Esophagus muscularis mucosa (tissue), 4 donors: Measurements from ENCODE around the gene CSTF3. TPM values are rescaled to one million over a fixed set of nuclear protein-coding genes. Genes with fewer than 3 reads are reported as not detected.
"Not testable (repeated sequence)": the region's sequence is repeated elsewhere in the genome, so short reads cannot be mapped to it uniquely, and the experiment has no call there.

Experiments
- DNase-seq: peaks from one replicate; pipeline ENCODE4 v3.0.0-alpha.2; 2017; ENCODE audit errors: extremely low spot score
- H3K27ac ChIP-seq, 4 donors: fragments of 200-600 bp; sonication (generic); replicated peaks in 1 of 4; 1 replicate in 3 of 4; 2 replicates in 1 of 4; pipeline ENCODE4 v1.5.1; 2016 to 2019; ENCODE audit warnings: mild to moderate bottlenecking in 1 of 4
- H3K27me3 ChIP-seq, 4 donors: fragments of 200-600 bp; sonication (generic); one replicate each; pipeline versions ENCODE4 v1.5.1 to v1.6.0; 2016 to 2019
- H3K36me3 ChIP-seq, 4 donors: fragments of 200-600 bp; sonication (generic); one replicate each; pipeline ENCODE4 v1.5.1; 2016 to 2019
- H3K4me1 ChIP-seq, 4 donors: fragments of 200-600 bp; sonication (generic); one replicate each; pipeline ENCODE4 v1.5.1; 2016 to 2019
- H3K4me3 ChIP-seq, 4 donors: fragments of 200-600 bp; sonication (generic); 1 replicate in 2 of 4; 2 replicates in 2 of 4; pipeline ENCODE4 v1.5.1; 2016 to 2019; ENCODE audit warnings: mild to moderate bottlenecking in 4 of 4, moderate library complexity in 1 of 4
- H3K9me3 ChIP-seq, 4 donors: fragments of 200-600 bp; sonication (generic); 1 replicate in 3 of 4; 2 replicates in 1 of 4; pipeline ENCODE4 v1.5.1; 2016 to 2019
- EP300 ChIP-seq: sonication (generic); formaldehyde crosslinking; IDR thresholded peaks from one replicate; pipeline ENCODE4 v1.6.1; 2017; ENCODE audit warnings: antibody characterized with exemption
- POLR2A ChIP-seq: fragments of 450-650 bp; IDR thresholded peaks from one replicate; pipeline ENCODE4 v1.6.1; 2017; ENCODE audit warnings: antibody characterized with exemption, moderate library complexity, mild to moderate bottlenecking, low read depth
- POLR2AphosphoS5 ChIP-seq, 2 donors: sonication (generic); formaldehyde crosslinking; IDR thresholded peaks; one replicate each; pipeline ENCODE4 v1.6.1; 2017; ENCODE audit warnings: antibody characterized with exemption in 2 of 2
- WGBS: methylation state at CpG from one replicate; pipeline ENCODE4 v1.1.5; 2018; 5-methylcytosine and 5-hydroxymethylcytosine counted together
- intact Hi-C: fragments of 100-400 bp; cut with DNase I; formaldehyde crosslinking; loops from one replicate; pipeline ENCODE4 v1.15.1; 2023
- total RNA-seq, 4 donors: library from RNA; depleted of rRNA; stranded (reverse); fragments of >200 nt; gene quantifications; one replicate each; pipeline versions ENCODE4 v1.1.0 to v1.2.1, GENCODE V29; 2016
- TF ChIP-seq, protein P1 (sequence below), 3 experiments: fragments of 200-600 bp in 2 of 3; fragments of 450-650 bp in 1 of 3; sonication (generic) in 2 of 3; IDR thresholded peaks; one replicate each; pipeline ENCODE4 v1.5.1; 2017 to 2019; ENCODE audit warnings: antibody characterized with exemption in 3 of 3, mild to moderate bottlenecking in 2 of 3, moderate library complexity in 1 of 3

CSTF3 gene
- total RNA-seq, 4 donors from 2014 or later = 7.1 to 12.5 (median 9.5) TPM

DNA sequence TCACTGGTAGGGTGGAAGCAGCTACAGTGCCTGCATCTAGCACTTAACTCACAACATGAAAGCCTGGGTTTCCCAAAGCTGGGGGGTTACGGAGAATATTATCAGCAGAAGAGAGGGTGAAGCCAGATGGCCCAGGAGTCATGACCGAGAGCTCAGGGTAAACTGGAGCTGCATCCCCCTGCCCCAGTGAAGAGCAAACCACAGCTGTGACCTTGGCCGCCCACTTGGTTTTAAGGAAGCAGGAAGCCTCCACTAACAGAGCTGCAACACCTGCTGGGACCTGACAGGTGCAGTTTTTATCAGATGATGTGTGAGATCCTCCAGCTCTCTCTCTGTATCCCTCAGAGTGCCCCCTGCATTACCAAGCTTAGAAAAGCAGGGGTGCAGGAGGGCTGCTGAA is 101.0 kb downstream of the CSTF3 start:
- no peaks in the 10 kb centered on the region for H3K9me3 ChIP-seq
- WGBS = 92% methylated on average over 3 of the region's 3 CpGs
- H3K4me3 ChIP-seq = no peak overlapping the region
- H3K4me1 ChIP-seq = peaks cover 0 to 38% (median 31%) of the 10 kb centered on the region in 4 donors
- intact Hi-C loops = no loop called here
- TF ChIP-seq, protein P1, sequence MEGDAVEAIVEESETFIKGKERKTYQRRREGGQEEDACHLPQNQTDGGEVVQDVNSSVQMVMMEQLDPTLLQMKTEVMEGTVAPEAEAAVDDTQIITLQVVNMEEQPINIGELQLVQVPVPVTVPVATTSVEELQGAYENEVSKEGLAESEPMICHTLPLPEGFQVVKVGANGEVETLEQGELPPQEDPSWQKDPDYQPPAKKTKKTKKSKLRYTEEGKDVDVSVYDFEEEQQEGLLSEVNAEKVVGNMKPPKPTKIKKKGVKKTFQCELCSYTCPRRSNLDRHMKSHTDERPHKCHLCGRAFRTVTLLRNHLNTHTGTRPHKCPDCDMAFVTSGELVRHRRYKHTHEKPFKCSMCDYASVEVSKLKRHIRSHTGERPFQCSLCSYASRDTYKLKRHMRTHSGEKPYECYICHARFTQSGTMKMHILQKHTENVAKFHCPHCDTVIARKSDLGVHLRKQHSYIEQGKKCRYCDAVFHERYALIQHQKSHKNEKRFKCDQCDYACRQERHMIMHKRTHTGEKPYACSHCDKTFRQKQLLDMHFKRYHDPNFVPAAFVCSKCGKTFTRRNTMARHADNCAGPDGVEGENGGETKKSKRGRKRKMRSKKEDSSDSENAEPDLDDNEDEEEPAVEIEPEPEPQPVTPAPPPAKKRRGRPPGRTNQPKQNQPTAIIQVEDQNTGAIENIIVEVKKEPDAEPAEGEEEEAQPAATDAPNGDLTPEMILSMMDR (IDR thresholded peaks at IDR 0.05) = no peak
- no peak for TF ChIP-seq EP300
- H3K27me3 ChIP-seq = no peaks in the 10 kb centered on the region
- no peak overlapping the region for H3K27ac ChIP-seq
- DNase-seq = peak; percentile 50
- H3K36me3 ChIP-seq = peaks cover 33 to 84% (median 71%) of the 10 kb centered on the region in 4 donors

DNA sequence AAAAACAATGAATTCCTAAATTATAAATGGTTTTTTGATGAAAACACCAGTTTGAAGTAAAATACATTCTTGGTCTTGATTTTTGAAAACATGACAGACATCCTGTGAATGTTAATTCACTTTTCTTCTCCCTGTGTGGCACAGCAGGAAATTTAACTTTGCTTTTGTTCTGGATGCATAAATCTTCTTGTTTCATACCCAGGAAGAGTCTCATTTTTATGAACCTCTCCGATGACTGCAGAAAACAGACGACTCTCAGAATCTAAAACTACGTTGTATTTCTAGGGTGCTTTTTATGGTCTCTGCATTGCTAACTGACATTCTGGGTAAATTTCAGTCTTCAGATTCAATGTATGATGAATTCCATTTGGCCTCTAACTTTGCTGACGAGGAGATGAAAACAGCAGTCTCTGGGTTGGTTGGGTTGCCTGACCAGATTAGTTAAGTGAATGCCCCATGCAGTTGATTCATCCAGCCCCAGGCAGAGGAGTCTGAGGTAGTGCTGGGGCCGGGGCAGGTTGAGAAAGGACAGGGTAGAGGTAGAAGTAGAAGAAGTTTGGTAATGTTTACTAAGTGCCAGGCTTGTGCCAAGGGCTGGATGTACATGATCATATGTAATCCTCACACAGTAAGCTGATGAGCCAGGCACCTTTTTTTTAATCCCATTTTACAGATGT is 101.8 kb downstream of the CSTF3 start:
- no peak overlapping the region for H3K27ac ChIP-seq
- DNase-seq = no peak
- peaks cover 0 to 30% (median 23%) of the 10 kb centered on the region in 4 donors for H3K4me1 ChIP-seq
- H3K36me3 ChIP-seq = peaks cover 33 to 86% (median 73%) of the 10 kb centered on the region in 4 donors
- H3K27me3 ChIP-seq = no peaks in the 10 kb centered on the region
- H3K9me3 ChIP-seq = no peaks in the 10 kb centered on the region
- H3K4me3 ChIP-seq = no peak overlapping the region
- no peak for TF ChIP-seq POLR2A
- TF ChIP-seq EP300 = no peak
- TF ChIP-seq POLR2AphosphoS5 (IDR thresholded peaks at IDR 0.05) = no peak
- TF ChIP-seq, protein P1 (IDR thresholded peaks at IDR 0.05) = no peak
- WGBS = 80% methylated on average over 5 of the region's 5 CpGs
- intact Hi-C loops = no loop called here

DNA sequence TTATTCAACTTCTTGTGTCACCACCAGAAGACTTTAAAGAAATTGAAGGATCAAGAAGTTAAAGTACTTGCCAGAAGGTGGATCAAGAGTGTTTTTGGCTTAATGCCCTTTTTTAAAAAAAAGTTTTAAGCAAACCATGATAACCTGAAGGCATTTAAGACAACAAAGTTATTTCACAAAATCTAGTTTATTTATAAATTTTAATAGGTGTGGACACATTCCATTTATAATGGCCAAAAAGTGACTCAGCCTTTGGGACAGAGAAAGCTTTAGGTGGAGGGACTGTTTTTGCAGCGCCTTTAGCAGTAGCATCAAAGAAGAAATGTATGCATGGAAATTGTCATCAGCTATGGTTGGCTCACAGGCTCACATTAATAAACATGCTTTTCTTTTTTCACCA is 104.0 kb downstream of the CSTF3 start:
- H3K36me3 ChIP-seq = peaks cover 28 to 86% (median 62%) of the 10 kb centered on the region in 4 donors
- intact Hi-C loops = no loop called here
- H3K27me3 ChIP-seq = no peaks in the 10 kb centered on the region
- H3K27ac ChIP-seq = no peak overlapping the region
- TF ChIP-seq EP300 (no peak), POLR2AphosphoS5 (IDR thresholded peaks at IDR 0.05) (no peak), POLR2A (no peak)
- TF ChIP-seq, protein P1 (IDR thresholded peaks at IDR 0.05) = no peak
- 100% methylated on average over 1 of the region's 1 CpG for WGBS
- no peak for DNase-seq
- H3K9me3 ChIP-seq = no peaks in the 10 kb centered on the region
- no peak overlapping the region for H3K4me3 ChIP-seq
- peaks cover 0 to 13% (median 10%) of the 10 kb centered on the region in 4 donors for H3K4me1 ChIP-seq

DNA sequence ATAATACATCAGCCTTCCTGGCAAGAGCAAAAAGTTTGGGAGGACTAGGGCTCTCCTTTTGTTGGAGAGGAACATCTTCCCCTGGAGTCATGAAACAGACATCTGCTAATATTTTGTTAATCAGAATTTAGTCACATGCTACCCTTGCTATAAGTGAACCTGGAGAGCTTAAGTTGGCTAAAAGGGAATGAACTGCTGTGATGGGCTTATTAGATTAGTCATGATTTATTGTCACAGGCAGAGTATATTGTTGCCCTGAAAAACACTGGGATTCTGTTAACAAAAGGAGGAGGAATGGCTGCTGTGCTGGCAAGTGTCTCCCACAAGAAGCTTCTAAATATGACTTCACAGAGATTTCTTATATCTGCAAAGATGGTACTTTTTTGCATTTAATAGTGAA is 105.9 kb downstream of the CSTF3 start:
- Histone ChIP-seq H3K4me3 (no peak overlapping the region), H3K36me3 (peaks cover 21 to 67% (median 42%) of the 10 kb centered on the region in 4 donors), H3K27me3 (no peaks in the 10 kb centered on the region), H3K27ac (no peak overlapping the region), H3K9me3 (no peaks in the 10 kb centered on the region), H3K4me1 (no peaks in the 10 kb centered on the region)
- intact Hi-C loops = no loop called here
- DNase-seq = no peak
- no peak for TF ChIP-seq EP300
- no peak for TF ChIP-seq POLR2A
- TF ChIP-seq, protein P1 (IDR thresholded peaks at IDR 0.05) = no peak
- TF ChIP-seq POLR2AphosphoS5 (IDR thresholded peaks at IDR 0.05) = no peak

DNA sequence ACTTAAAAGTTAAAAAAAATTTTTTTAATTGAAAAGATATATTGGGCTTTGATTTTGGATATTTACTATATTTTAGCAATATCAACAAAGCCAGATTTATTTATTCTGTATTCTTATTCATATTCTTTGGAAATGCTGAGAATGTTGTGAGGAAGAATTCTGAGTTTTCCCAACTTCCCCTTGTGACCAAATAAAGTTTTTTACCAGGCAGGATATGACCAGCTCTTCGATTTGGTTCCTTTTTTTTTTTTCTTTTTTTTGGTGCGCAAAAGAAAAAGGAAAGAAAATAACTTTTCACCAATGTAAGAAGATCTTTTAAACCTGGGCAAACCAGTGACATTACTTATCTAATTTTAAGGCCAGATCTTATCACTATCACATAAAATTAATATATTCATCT is 109.0 kb downstream of the CSTF3 start:
- Histone ChIP-seq H3K4me1 (peaks cover 0 to 3% (median 0%) of the 10 kb centered on the region in 4 donors), H3K36me3 (peaks cover under 1 to 47% (median 18%) of the 10 kb centered on the region in 4 donors), H3K27me3 (no peaks in the 10 kb centered on the region), H3K27ac (peak overlapping the region in 1 of 4 donors; percentile 37), H3K9me3 (no peaks in the 10 kb centered on the region), H3K4me3 (no peak overlapping the region)
- no peak for DNase-seq
- 62% methylated on average over 2 of the region's 2 CpGs for WGBS
- TF ChIP-seq POLR2AphosphoS5 (IDR thresholded peaks at IDR 0.05) = no peak
- TF ChIP-seq POLR2A = no peak
- TF ChIP-seq, protein P1 (IDR thresholded peaks at IDR 0.05) = no peak
- no peak for TF ChIP-seq EP300
- intact Hi-C loops = no loop called here

DNA sequence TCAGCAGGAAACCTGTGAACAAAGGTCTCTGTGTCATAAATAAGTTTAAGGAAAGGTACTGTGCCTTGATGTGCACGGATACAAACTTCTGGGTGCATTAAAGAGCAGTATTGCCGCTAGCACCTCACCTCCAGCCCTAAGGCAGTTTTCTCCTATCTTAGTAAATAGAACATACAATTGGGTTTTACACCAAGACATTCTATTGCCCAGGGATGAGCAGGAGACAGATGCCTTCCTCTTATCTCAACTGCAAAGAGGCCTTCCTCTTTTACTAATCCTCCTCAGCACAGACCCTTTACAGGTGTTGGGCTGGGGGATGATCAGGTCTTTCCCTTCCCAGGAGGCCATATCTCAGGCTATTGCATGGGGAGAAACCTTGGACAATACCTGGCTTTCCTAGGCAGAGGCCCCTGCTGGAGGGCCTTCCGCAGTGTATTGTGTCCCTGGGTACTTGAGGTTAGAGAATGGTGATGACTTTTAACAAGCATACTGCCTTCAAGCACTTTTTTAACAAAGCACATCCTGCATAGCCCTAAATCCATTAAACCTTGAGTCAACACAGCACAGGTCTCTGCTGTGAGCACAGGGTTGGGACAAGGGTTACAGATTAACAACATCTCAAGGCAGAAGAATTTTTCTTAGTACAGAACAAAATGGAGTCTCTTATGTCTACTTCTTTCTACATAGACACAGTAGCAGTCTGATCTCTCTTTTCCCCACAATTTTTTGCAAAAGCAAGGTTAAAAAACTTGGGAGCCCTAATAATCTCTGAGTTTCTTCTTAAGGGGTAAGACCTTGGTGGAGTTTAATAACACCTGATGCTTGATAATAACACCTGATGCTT is 111.5 kb downstream of the CSTF3 start:
- H3K4me1 ChIP-seq, intact Hi-C loops, H3K9me3 ChIP-seq, H3K4me3 ChIP-seq, DNase-seq, H3K27me3 ChIP-seq, H3K27ac ChIP-seq: not testable (repeated sequence)
- peaks cover 6 to 41% (median 17%) of the 10 kb centered on the region in 4 donors for H3K36me3 ChIP-seq
- 97% methylated on average over 3 of the region's 3 CpGs for WGBS
